NCI-H2171 (cell line): ENCODE data around the gene EIF2B1.

Source experiments
- DNase-seq: peaks from one replicate; lab custom pipeline; 2025; lab: John Stamatoyannopoulos, UW

EIF2B1 gene

GRCh38 chr12:123633379-123634141, at the start of gene EIF2B1, which contains the start of gene GTF2H3:
Gene EIF2B1, minus strand, starts transcription at chr12:123633686. Its CDS starts 129 bp downstream, at chr12:123633557.
Gene GTF2H3, plus strand, starts transcription at chr12:123633829. Its CDS starts 31 bp downstream, at chr12:123633860.
- peak; percentile 96 for DNase-seq

- DNase-seq, result no peak
Observed at GRCh38 chr12:123681605-123682004, 48.1 kb upstream of the EIF2B1 start.

- no peak for DNase-seq
Observed at GRCh38 chr12:123678981-123679380, 45.5 kb upstream of the EIF2B1 start.

- DNase-seq, result no peak
Observed at GRCh38 chr12:123676616-123677320, 43.3 kb upstream of the EIF2B1 start.

- no peak for DNase-seq
Observed at GRCh38 chr12:123675436-123675835, 42.0 kb upstream of the EIF2B1 start.

GRCh38 chr12:123671876-123672275, 38.4 kb upstream of the EIF2B1 start:
- DNase-seq, result no peak

- peak; percentile 91 for DNase-seq
Observed at GRCh38 chr12:123670882-123671728, 37.6 kb upstream of the EIF2B1 start, which contains the start of gene TCTN2. Gene TCTN2, plus strand, starts transcription at chr12:123671113. Its CDS starts 128 bp downstream, at chr12:123671241.

GRCh38 chr12:123667771-123668170, 34.3 kb upstream of the EIF2B1 start:
- no peak for DNase-seq

- DNase-seq, result no peak
Observed at GRCh38 chr12:123659996-123660727, 26.7 kb upstream of the EIF2B1 start.

GRCh38 chr12:123657211-123657610, 23.7 kb upstream of the EIF2B1 start:
- DNase-seq, result no peak

- DNase-seq, result no peak
Observed at GRCh38 chr12:123656392-123656791, 22.9 kb upstream of the EIF2B1 start.

- no peak for DNase-seq
Observed at GRCh38 chr12:123655420-123655819, 21.9 kb upstream of the EIF2B1 start.

- no peak for DNase-seq
Observed at GRCh38 chr12:123654129-123654701, 20.7 kb upstream of the EIF2B1 start.

GRCh38 chr12:123648401-123648800, 14.9 kb upstream of the EIF2B1 start:
- no peak for DNase-seq

- DNase-seq, result no peak
Observed at GRCh38 chr12:123645878-123646277, 12.4 kb upstream of the EIF2B1 start.

GRCh38 chr12:123645380-123645779, 11.9 kb upstream of the EIF2B1 start:
- DNase-seq, result no peak

GRCh38 chr12:123643911-123644310, 10.4 kb upstream of the EIF2B1 start:
- DNase-seq, result no peak

GRCh38 chr12:123634142-123634561, 666 bp upstream of the EIF2B1 start:
- DNase-seq, result no peak

GRCh38 chr12:123621619-123622530, 11.6 kb downstream of the EIF2B1 start:
- no peak for DNase-seq

- DNase-seq, result no peak
Observed at GRCh38 chr12:123621101-123621500, 12.4 kb downstream of the EIF2B1 start.
